H1 (cell line): ENCODE measurements around the gene HFE. TPM values are rescaled to one million over a fixed set of nuclear protein-coding genes. Genes with fewer than 3 reads are reported as not detected.

ENCODE experiments used
- CTCF ChIA-PET: fragments of 300-600 bp; sonication (Branson Sonifier 250); formaldehyde crosslinking; loops from one replicate; lab custom pipeline; 2021; ENCODE audit not compliant: partially characterized antibody; lab: Charles Lee
- POLR2A ChIA-PET: fragments of 300-600 bp; sonication (Branson Sonifier 250); formaldehyde crosslinking; loops from one replicate; lab custom pipeline; 2021; ENCODE audit warnings: inconsistent platforms; ENCODE audit not compliant: partially characterized antibody; lab: Charles Lee
- DNase-seq, 2 experiments: peaks; one replicate each; pipeline versions ENCODE4 v3.0.0 to v3.0.0-alpha.2; 2010 to 2022; ENCODE audit warnings: low spot score in 2 of 2, low read depth in 1 of 2, mixed read lengths in 1 of 2
- FAIRE-seq: peaks from 2 replicates; lab custom pipeline; 2011; peaks lifted over from hg19 to GRCh38; lab: Jason Lieb, UNC
- H2AFZ ChIP-seq: 2 replicates; pipeline ENCODE4 v1.8.1; 2012; ENCODE audit warnings: low read length, inconsistent platforms
- H2AK5ac ChIP-seq: 2 replicates; pipeline ENCODE4 v1.6.1; 2013; ENCODE audit warnings: low read depth, low read length
- H2BK120ac ChIP-seq: replicated peaks from 2 replicates; pipeline ENCODE3; 2013; ENCODE audit warnings: low read depth, low read length, inconsistent platforms
- H2BK12ac ChIP-seq: 2 replicates; pipeline ENCODE4 v1.6.1; 2013; ENCODE audit warnings: low read depth, low read length
- H2BK15ac ChIP-seq: 2 replicates; pipeline ENCODE4 v1.6.1; 2013; ENCODE audit warnings: low read length
- H2BK20ac ChIP-seq: 2 replicates; pipeline ENCODE4 v1.6.1; 2013; ENCODE audit warnings: low read length
- H2BK5ac ChIP-seq: 2 replicates; pipeline ENCODE4 v1.6.1; 2013; ENCODE audit warnings: low read depth, low read length
- H3K14ac ChIP-seq: 2 replicates; pipeline ENCODE4 v1.6.1; 2013; ENCODE audit warnings: inconsistent platforms; ENCODE audit not compliant: insufficient read length
- H3K18ac ChIP-seq: 2 replicates; pipeline ENCODE4 v1.6.1; 2013; ENCODE audit warnings: low read length; ENCODE audit errors: extremely low read depth
- H3K23ac ChIP-seq: 2 replicates; pipeline ENCODE4 v1.6.1; 2013; ENCODE audit warnings: inconsistent platforms; ENCODE audit not compliant: insufficient read length
- H3K23me2 ChIP-seq: 2 replicates; pipeline ENCODE4 v1.6.1; 2013; ENCODE audit warnings: low read depth, low read length
- H3K27ac ChIP-seq: 2 replicates; pipeline ENCODE4 v1.6.1; 2011; ENCODE audit warnings: low read depth, low read length, inconsistent platforms
- H3K27me3 ChIP-seq, 4 experiments: replicated peaks in 1 of 4; 1 replicate in 1 of 4; 2 replicates in 3 of 4; pipeline versions ENCODE4 v1.6.1 to v1.8.1; 2011 to 2013; ENCODE audit warnings: low read length in 3 of 4, mild to moderate bottlenecking in 3 of 4, inconsistent platforms in 2 of 4, mixed read lengths in 2 of 4, moderate library complexity in 1 of 4; ENCODE audit not compliant: control insufficient read depth in 3 of 4, insufficient read depth in 3 of 4; ENCODE audit errors: extremely low read depth in 1 of 4
- H3K36me3 ChIP-seq, 4 experiments: 2 replicates each; pipeline versions ENCODE4 v1.6.1 to v1.8.1; 2011 to 2013; ENCODE audit warnings: mild to moderate bottlenecking in 4 of 4, low read length in 3 of 4, moderate library complexity in 2 of 4, control low read depth in 1 of 4, inconsistent platforms in 1 of 4; ENCODE audit not compliant: insufficient read depth in 4 of 4, control insufficient read depth in 2 of 4
- H3K4ac ChIP-seq: replicated peaks from 2 replicates; pipeline ENCODE3; 2013; ENCODE audit warnings: low read length, low read depth, mixed read lengths, inconsistent platforms; ENCODE audit not compliant: insufficient read length
- H3K4me1 ChIP-seq, 4 experiments: replicated peaks in 1 of 4; 1 replicate in 1 of 4; 2 replicates in 3 of 4; pipeline versions ENCODE4 v1.6.1 to v1.8.1; 2011 to 2013; ENCODE audit warnings: low read length in 3 of 4, inconsistent platforms in 2 of 4, mixed read lengths in 1 of 4; ENCODE audit not compliant: insufficient read depth in 4 of 4, control insufficient read depth in 3 of 4
- H3K4me2 ChIP-seq, 2 experiments: 2 replicates each; pipeline versions ENCODE4 v1.6.1 to v1.8.1; 2011 to 2013; ENCODE audit warnings: low read depth in 2 of 2, low read length in 2 of 2, control low read depth in 1 of 2, inconsistent platforms in 1 of 2, mild to moderate bottlenecking in 1 of 2; ENCODE audit not compliant: insufficient read depth in 1 of 2
- H3K4me3 ChIP-seq, 4 experiments: fragments of 200-600, 300-600 bp in 1 of 4; sonication (generic), shearing (Covaris generic), sonication (Bioruptor Twin) in 1 of 4; 2 replicates each; pipeline versions ENCODE4 v1.5.1 to v1.8.1; 2011 to 2016; ENCODE audit warnings: low read length in 4 of 4, low read depth in 3 of 4, control low read depth in 2 of 4, inconsistent platforms in 2 of 4, mild to moderate bottlenecking in 2 of 4, mixed read lengths in 1 of 4, moderate library complexity in 1 of 4; ENCODE audit not compliant: insufficient read depth in 2 of 4; ENCODE audit errors: extremely low read depth in 1 of 4
- H3K56ac ChIP-seq: replicated peaks from 2 replicates; pipeline ENCODE3; 2013; ENCODE audit warnings: low read depth, mild to moderate bottlenecking, mixed read lengths, low read length, inconsistent platforms; ENCODE audit not compliant: insufficient read length
- H3K79me1 ChIP-seq: 2 replicates; pipeline ENCODE4 v1.6.1; 2013; ENCODE audit warnings: low read depth, low read length, control low read depth
- H3K79me2 ChIP-seq, 2 experiments: 2 replicates each; pipeline versions ENCODE4 v1.6.1 to v1.8.1; 2012 to 2013; ENCODE audit warnings: low read length in 2 of 2, mild to moderate bottlenecking in 2 of 2, inconsistent platforms in 1 of 2; ENCODE audit not compliant: insufficient read depth in 2 of 2, control insufficient read depth in 1 of 2
- H3K9ac ChIP-seq, 4 experiments: replicated peaks in 1 of 4; 1 replicate in 1 of 4; 2 replicates in 3 of 4; pipeline versions ENCODE4 v1.6.1 to v1.8.1; 2011 to 2013; ENCODE audit warnings: low read depth in 3 of 4, low read length in 3 of 4, control low read depth in 2 of 4, mild to moderate bottlenecking in 2 of 4, moderate library complexity in 2 of 4, inconsistent platforms in 1 of 4; ENCODE audit errors: extremely low read depth in 1 of 4
- H3K9me3 ChIP-seq, 2 experiments: 2 replicates each; pipeline versions ENCODE4 v1.6.1 to v1.8.1; 2012 to 2013; ENCODE audit warnings: mild to moderate bottlenecking in 2 of 2, moderate library complexity in 2 of 2, control low read depth in 1 of 2, inconsistent platforms in 1 of 2, low read depth in 1 of 2, low read length in 1 of 2, mixed read lengths in 1 of 2; ENCODE audit not compliant: insufficient read depth in 2 of 2
- H4K20me1 ChIP-seq, 2 experiments: replicated peaks in 1 of 2; 2 replicates each; pipeline versions ENCODE3 to v1.8.1; 2011 to 2013; ENCODE audit warnings: inconsistent platforms in 2 of 2, low read length in 2 of 2, mild to moderate bottlenecking in 1 of 2; ENCODE audit not compliant: insufficient read depth in 2 of 2, control insufficient read depth in 1 of 2
- H4K5ac ChIP-seq: 2 replicates; pipeline ENCODE4 v1.6.1; 2013; ENCODE audit warnings: low read length, low read depth, mixed read lengths, inconsistent platforms; ENCODE audit not compliant: insufficient read length
- H4K8ac ChIP-seq: 2 replicates; pipeline ENCODE4 v1.8.0; 2013; ENCODE audit warnings: mild to moderate bottlenecking, moderate library complexity, low read length, inconsistent platforms; ENCODE audit not compliant: insufficient read depth; ENCODE audit errors: extremely low read depth
- H4K91ac ChIP-seq: replicated peaks from 2 replicates; pipeline ENCODE3; 2013; ENCODE audit warnings: low read length, mixed read lengths, inconsistent platforms; ENCODE audit not compliant: insufficient read length
- BACH1 ChIP-seq: IDR thresholded peaks from 2 replicates; pipeline ENCODE4 v1.6.1; 2012; ENCODE audit warnings: low read length, improper control_type of control experiment
- BCL11A ChIP-seq, 2 experiments: IDR thresholded peaks; one replicate each; pipeline ENCODE4 v1.6.1; 2011; ENCODE audit warnings: low read depth in 2 of 2, low read length in 2 of 2, mild to moderate bottlenecking in 2 of 2
- BRCA1 ChIP-seq: IDR thresholded peaks from 2 replicates; pipeline ENCODE4 v1.6.1; 2012; ENCODE audit warnings: low read depth, low read length, improper control_type of control experiment
- CHD2 ChIP-seq: IDR thresholded peaks from 2 replicates; pipeline ENCODE4 v1.6.1; 2012; ENCODE audit warnings: low read length, improper control_type of control experiment
- CREB1 ChIP-seq: IDR thresholded peaks from 2 replicates; pipeline ENCODE4 v1.6.1; 2012; ENCODE audit warnings: inconsistent platforms
- EGR1 ChIP-seq: IDR thresholded peaks from 2 replicates; pipeline ENCODE4 v1.6.1; 2011; ENCODE audit warnings: low read depth, low read length, borderline replicate concordance
- JUND ChIP-seq: IDR thresholded peaks from 2 replicates; pipeline ENCODE4 v1.6.1; 2011; ENCODE audit warnings: mild to moderate bottlenecking, improper control_type of control experiment, low read length
- KDM1A ChIP-seq: fragments of 200-600, 300-600 bp; sonication (generic); IDR thresholded peaks from 2 replicates; pipeline ENCODE4 v1.7.1; 2016; ENCODE audit warnings: mild to moderate bottlenecking, low read length, borderline replicate concordance
- RFX5 ChIP-seq: IDR thresholded peaks from 2 replicates; pipeline ENCODE4 v1.6.1; 2011; ENCODE audit warnings: low read depth, low read length, improper control_type of control experiment, borderline replicate concordance
- SAP30 ChIP-seq: fragments of 300-600 bp; sonication (generic); IDR thresholded peaks from 2 replicates; pipeline ENCODE4 v1.7.1; 2012; ENCODE audit warnings: low read length, moderate library complexity, mild to moderate bottlenecking, inconsistent platforms; ENCODE audit not compliant: insufficient read depth, insufficient replicate concordance
- TBP ChIP-seq: IDR thresholded peaks from 2 replicates; pipeline ENCODE4 v1.6.1; 2011; ENCODE audit warnings: low read depth, low read length, improper control_type of control experiment
- ZNF274 ChIP-seq: IDR thresholded peaks from 2 replicates; pipeline ENCODE4 v1.7.0; 2012; ENCODE audit warnings: low read length, borderline replicate concordance; ENCODE audit errors: extremely low read depth
- WGBS, 2 experiments: shearing (Covaris generic) in 1 of 2; methylation state at CpG; one replicate each; pipeline versions ENCODE4 v1.1.6 to v1.1.7; 2013 to 2015; ENCODE audit warnings: low lambda C conversion rate in 2 of 2, mixed read lengths in 2 of 2, inconsistent platforms in 1 of 2, low coverage in 1 of 2, missing lambda C conversion rate in 1 of 2; ENCODE audit not compliant: insufficient replicate concordance in 2 of 2, insufficient coverage in 1 of 2, insufficient read length in 1 of 2; ENCODE audit errors: extremely low coverage in 1 of 2, missing lambda C conversion rate in 1 of 2; 5-methylcytosine and 5-hydroxymethylcytosine counted together
- polyA plus RNA-seq, 7 experiments: library from polyadenylated mRNA; depleted of rRNA in 3 of 7; stranded (reverse) in 5 of 7; unstranded in 2 of 7; fragments of >200 nt in 5 of 7; fragments of 200-250 nt in 2 of 7; gene quantifications; 1 replicate in 5 of 7; 2 replicates in 1 of 7; 4 replicates in 1 of 7; pipeline versions ENCODE4 v1.2.1 to v1.2.3, GENCODE V29; 2011 to 2013; ENCODE audit warnings: missing spikeins in 2 of 7, mixed read lengths in 2 of 7
- total RNA-seq: library from RNA; stranded (reverse); fragmentation: NEBNext Ultra II Directional; extraction: Animal tissue kit (Norgen Biotek cat#: 25700); gene quantifications from 2 replicates; pipeline ENCODE4 v1.2.1, GENCODE V29; 2021

HFE gene
- total and polyA plus RNA-seq, 2 of the 8 experiments (the other 6 are each of a cell fraction or from before 2014, with no cell fraction given) = 1.6 to 2.0 TPM

GRCh38 chr6:26116267-26116666, 29.0 kb downstream of the HFE start:
- Histone ChIP-seq H3K79me1 (no peaks in the 10 kb centered on the region), H2BK120ac (no peak overlapping the region), H3K79me2 (no peaks in the 10 kb centered on the region), H3K56ac (no peak overlapping the region), H2BK15ac (no peak overlapping the region), H4K5ac (no peak overlapping the region), H3K4me2 (no peak overlapping the region), H2AFZ (no peak overlapping the region), H3K4me3 (no peak overlapping the region), H3K9ac (no peak overlapping the region), H3K9me3 (no peaks in the 10 kb centered on the region), H2BK5ac (no peak overlapping the region), H3K18ac (no peak overlapping the region), H3K14ac (no peak overlapping the region), H4K8ac (no peak overlapping the region), H3K23me2 (no peaks in the 10 kb centered on the region), H4K91ac (no peak overlapping the region), H2AK5ac (no peak overlapping the region), H3K4ac (no peak overlapping the region), H3K4me1 (peaks cover 0 to 2% (median 0%) of the 10 kb centered on the region in 4 experiments; a peak in 2 of 7 replicates), H3K23ac (no peak overlapping the region), H3K27ac (no peak overlapping the region), H3K36me3 (no peaks in the 10 kb centered on the region), H2BK12ac (peak overlapping the region; percentile 46; the same call in 1 of the 2 replicates), H3K27me3 (no peaks in the 10 kb centered on the region), H2BK20ac (no peak overlapping the region), H4K20me1 (no peaks in the 10 kb centered on the region)
- DNase-seq (no peak), FAIRE-seq (no peak)
- ChIA-PET POLR2A (interaction anchor here (1.5 to 6.2 kb wide), 5 partner anchors 8 to 79 kb away, joined by 3 to 60 read pairs (median 17); a partner anchor contains a TSS), CTCF (no interaction called here)
- TF ChIP-seq CHD2 (no peak), CREB1 (no peak), BACH1 (no peak), BRCA1 (no peak), ZNF274 (no peak), RFX5 (no peak), BCL11A (IDR thresholded peaks at IDR 0.05; ENCODE audit: low read depth in 2 of 2, low read length in 2 of 2) (no peak), JUND (no peak), TBP (no peak), SAP30 (no peak), EGR1 (no peak), KDM1A (no peak; the same call in 1 of the 2 replicates)
- 87% methylated on average over 4 of the region's 4 CpGs; no CpG with 5 or more reads in 1 of the 2 experiments for WGBS, 2 experiments
